Measurements from ENCODE around the gene PHF24. TPM values are rescaled to one million over a fixed set of nuclear protein-coding genes. Genes with fewer than 3 reads are reported as not detected.

PHF24 gene
- total RNA-seq, 2 experiments from 2014 or later: not detected

GRCh38 chr9:35029241-35029640 lies 71.2 kb downstream of the PHF24 start:
- ATAC-seq (ENCODE audit: poor library complexity) (no peak), DNase-seq (no peak)
- H3K4me3 ChIP-seq (ENCODE audit: low read length): no peak overlapping the region
- intact Hi-C loops (cut with DNase I, micrococcal nuclease): no loop called here
- Mint-ChIP-seq H3K27me3 (no peaks in the 10 kb centered on the region), H3K36me3 (ENCODE audit: low read depth) (no peaks in the 10 kb centered on the region), H3K27ac (no peak overlapping the region), H3K4me3 (no peak overlapping the region), H3K4me1 (ENCODE audit: low read depth) (no peaks in the 10 kb centered on the region), H3K9me3 (no peaks in the 10 kb centered on the region)
- no peaks in the 10 kb centered on the region for H3K36me3 ChIP-seq (ENCODE audit: insufficient read depth, low read length)
- no peaks in the 10 kb centered on the region for H3K9me3 ChIP-seq (ENCODE audit: control insufficient read depth in 1 of 2, insufficient read depth in 1 of 2, low read length in 2 of 2)
- H3K4me1 ChIP-seq (ENCODE audit: insufficient read depth, low read length): no peaks in the 10 kb centered on the region
- CTCF ChIA-PET: interaction anchor here (1.1 kb wide), 1 partner anchor 99 kb away, joined by 3 read pairs; no protein-coding TSS in a partner anchor
- H3K27me3 ChIP-seq (ENCODE audit: control insufficient read depth in 1 of 2, insufficient read depth in 2 of 2, low read length in 2 of 2): no peaks in the 10 kb centered on the region
- POLR2A ChIA-PET: no interaction called here
- H3K27ac ChIP-seq (ENCODE audit: low read depth in 1 of 2, low read length in 2 of 2): no peak overlapping the region
- no peak for TF ChIP-seq CTCF (IDR thresholded peaks at IDR 0.05)

- Histone ChIP-seq H3K4me1 (ENCODE audit: insufficient read depth, low read length) (no peaks in the 10 kb centered on the region), H3K4me3 (ENCODE audit: low read length) (no peak overlapping the region), H3K36me3 (ENCODE audit: insufficient read depth, low read length) (no peaks in the 10 kb centered on the region), H3K27me3 (ENCODE audit: control insufficient read depth in 1 of 2, insufficient read depth in 2 of 2, low read length in 2 of 2) (no peaks in the 10 kb centered on the region), H3K27ac (ENCODE audit: low read depth in 1 of 2, low read length in 2 of 2) (no peak overlapping the region), H3K9me3 (ENCODE audit: control insufficient read depth in 1 of 2, insufficient read depth in 1 of 2, low read length in 2 of 2) (no peaks in the 10 kb centered on the region)
- ATAC-seq (ENCODE audit: poor library complexity) (no peak), DNase-seq (no peak)
- Mint-ChIP-seq H3K27ac (no peak overlapping the region), H3K36me3 (ENCODE audit: low read depth) (no peaks in the 10 kb centered on the region), H3K4me1 (ENCODE audit: low read depth) (no peaks in the 10 kb centered on the region), H3K9me3 (no peaks in the 10 kb centered on the region), H3K4me3 (no peak overlapping the region), H3K27me3 (no peaks in the 10 kb centered on the region)
- ChIA-PET CTCF (interaction anchor here (1.1 to 1.4 kb wide), 2 partner anchors 22 to 100 kb away, joined by 3 to 4 read pairs; no protein-coding TSS in a partner anchor), POLR2A (no interaction called here)
- TF ChIP-seq CTCF (IDR thresholded peaks at IDR 0.05): no peak
- intact Hi-C loops (cut with DNase I, micrococcal nuclease): no loop called here
Measured at GRCh38 chr9:35029852-35030251, 71.8 kb downstream of the PHF24 start.

Other genes starting within 250 kb of the PHF24 start
- not detected for gene CCL21, start 248.1 kb upstream of the PHF24 start, total RNA-seq
- 1 to 10 TPM; 2.7 to 2.8 TPM for gene DNAJB5, start 31.5 kb downstream of the PHF24 start, total RNA-seq
- gene VCP, start 114.3 kb downstream of the PHF24 start, total RNA-seq: 100 to 1,000 TPM; 218 to 245 TPM
- gene FANCG, start 121.7 kb downstream of the PHF24 start, total RNA-seq: 10 to 100 TPM; 21.7 to 24.6 TPM
- 10 to 100 TPM; 17.5 to 18.9 TPM for gene PIGO, start 138.3 kb downstream of the PHF24 start, total RNA-seq
- gene STOML2, start 144.8 kb downstream of the PHF24 start, total RNA-seq: 10 to 100 TPM; 29.8 to 30.5 TPM
- gene ATOSB, start 157.6 kb downstream of the PHF24 start, total RNA-seq: 1 to 10 TPM; 5.0 to 5.1 TPM
- gene UNC13B, start 203.7 kb downstream of the PHF24 start, total RNA-seq: under 1 TPM; 0.38 to 0.84 TPM

Data from CD4-positive, alpha-beta T cell (primary cell).